Neural cell (in vitro differentiated cells): ENCODE data around the gene UGT2A2.

Source experiments
- CTCF ChIP-seq: fragments of 450-650 bp; IDR thresholded peaks from 2 replicates; pipeline ENCODE4 v1.5.1; 2014; ENCODE audit warnings: antibody characterized with exemption, mild to moderate bottlenecking, moderate library complexity; ENCODE audit not compliant: poor library complexity, severe bottlenecking
- EP300 ChIP-seq: fragments of 450-650 bp; conservative IDR thresholded peaks from 2 replicates; pipeline ENCODE4 v1.6.1; 2014; ENCODE audit warnings: antibody characterized with exemption, mild to moderate bottlenecking, moderate library complexity; ENCODE audit not compliant: poor library complexity, severe bottlenecking
- EZH2 ChIP-seq: fragments of 200-600, 300-800 bp; shearing (Covaris generic), sonication (generic); IDR thresholded peaks from 2 replicates; pipeline ENCODE4 v1.6.1; 2014; ENCODE audit warnings: antibody characterized with exemption, low read length, borderline replicate concordance, mild to moderate bottlenecking; ENCODE audit not compliant: insufficient read depth, poor library complexity, severe bottlenecking
- MXI1 ChIP-seq: fragments of 450-650 bp; conservative IDR thresholded peaks from 2 replicates; pipeline ENCODE4 v1.6.1; 2014; ENCODE audit warnings: antibody characterized with exemption, mild to moderate bottlenecking; ENCODE audit not compliant: poor library complexity, severe bottlenecking
- POLR2AphosphoS5 ChIP-seq: IDR thresholded peaks from 2 replicates; pipeline ENCODE4 v1.6.1; 2012
- RAD21 ChIP-seq: fragments of 450-650 bp; conservative IDR thresholded peaks from 2 replicates; pipeline ENCODE4 v1.6.1; 2014; ENCODE audit warnings: antibody characterized with exemption, mild to moderate bottlenecking, moderate library complexity
- REST ChIP-seq: IDR thresholded peaks from 2 replicates; pipeline ENCODE4 v1.6.1; 2012; ENCODE audit warnings: borderline replicate concordance
- TAF1 ChIP-seq: IDR thresholded peaks from 2 replicates; pipeline ENCODE4 v1.6.1; 2012; ENCODE audit warnings: low read depth

- TF ChIP-seq CTCF (no peak), TAF1 (no peak), EZH2 (no peak), RAD21 (no peak), REST (no peak), POLR2AphosphoS5 (no peak), EP300 (no peak), MXI1 (no peak)
Observed at GRCh38 chr4:69568787-69569186, 70.7 kb downstream of the UGT2A2 start.
